CD14-positive monocyte (primary cell): ENCODE results near the gene PIERCE2. TPM values are rescaled to one million over a fixed set of nuclear protein-coding genes. Genes with fewer than 3 reads are reported as not detected.
"Not testable (repeated sequence)": the region's sequence is repeated elsewhere in the genome, so short reads cannot be mapped to it uniquely, and the experiment has no call there.

ENCODE experiments used
- DNase-seq, 3 donors: peaks; one replicate each; pipeline ENCODE4 v3.0.0-alpha.2; 2011 to 2022
- H2AFZ ChIP-seq: 2 replicates; pipeline ENCODE4 v1.6.0; 2012; ENCODE audit warnings: mild to moderate bottlenecking, low read depth, low read length, inconsistent platforms; ENCODE audit not compliant: insufficient read depth, poor library complexity, severe bottlenecking
- H3K27ac ChIP-seq, 2 donors: 1 replicate in 1 of 2; 2 replicates in 1 of 2; pipeline ENCODE4 v1.5.1; 2012 to 2013; ENCODE audit warnings: low read length in 2 of 2, control low read depth in 1 of 2, inconsistent platforms in 1 of 2, low read depth in 1 of 2, mild to moderate bottlenecking in 1 of 2
- H3K27me3 ChIP-seq, 2 donors: one replicate each; pipeline versions ENCODE4 v1.6.0 to v1.6.1; 2011 to 2013; ENCODE audit warnings: low read length in 2 of 2; ENCODE audit not compliant: control insufficient read depth in 2 of 2, insufficient read depth in 2 of 2
- H3K36me3 ChIP-seq, 2 donors: replicated peaks in 1 of 2; 1 replicate in 1 of 2; 2 replicates in 1 of 2; pipeline versions ENCODE4 v1.5.1 to v1.6.1; 2012 to 2013; ENCODE audit warnings: low read length in 2 of 2, control low read depth in 1 of 2, inconsistent platforms in 1 of 2, mild to moderate bottlenecking in 1 of 2; ENCODE audit not compliant: insufficient read depth in 2 of 2, control insufficient read depth in 1 of 2
- H3K4me1 ChIP-seq, 2 donors: 1 replicate in 1 of 2; 2 replicates in 1 of 2; pipeline versions ENCODE4 v1.5.1 to v1.6.1; 2012 to 2013; ENCODE audit warnings: low read length in 2 of 2, control low read depth in 1 of 2, inconsistent platforms in 1 of 2, mild to moderate bottlenecking in 1 of 2, moderate library complexity in 1 of 2; ENCODE audit not compliant: insufficient read depth in 2 of 2, control insufficient read depth in 1 of 2
- H3K4me2 ChIP-seq: replicated peaks from 2 replicates; pipeline ENCODE3; 2012; ENCODE audit warnings: low read length, moderate library complexity, mild to moderate bottlenecking; ENCODE audit not compliant: poor library complexity, severe bottlenecking; ENCODE audit errors: extremely low read depth
- H3K4me3 ChIP-seq, 3 experiments: fragments of 200-600 bp in 1 of 3; sonication (generic) in 1 of 3; replicated peaks in 1 of 3; 1 replicate in 2 of 3; 2 replicates in 1 of 3; pipeline ENCODE4 v1.5.1; 2011 to 2013; ENCODE audit warnings: low read length in 3 of 3, mild to moderate bottlenecking in 3 of 3, control low read depth in 2 of 3, low read depth in 2 of 3, inconsistent platforms in 1 of 3, moderate library complexity in 1 of 3
- H3K79me2 ChIP-seq: 2 replicates; pipeline ENCODE4 v1.6.0; 2012; ENCODE audit warnings: mild to moderate bottlenecking, control low read depth, inconsistent platforms, low read length, moderate library complexity; ENCODE audit not compliant: insufficient read depth
- H3K9ac ChIP-seq: 2 replicates; pipeline ENCODE4 v1.6.0; 2017; ENCODE audit warnings: low read length, mild to moderate bottlenecking; ENCODE audit not compliant: insufficient read depth, poor library complexity, severe bottlenecking
- H3K9me3 ChIP-seq, 2 donors: replicated peaks in 1 of 2; 1 replicate in 1 of 2; 2 replicates in 1 of 2; pipeline versions ENCODE4 v1.5.1 to v1.6.1; 2012 to 2013; ENCODE audit warnings: low read length in 2 of 2, control low read depth in 1 of 2; ENCODE audit not compliant: control insufficient read depth in 1 of 2, insufficient read depth in 1 of 2
- H4K20me1 ChIP-seq: 2 replicates; pipeline ENCODE4 v1.6.0; 2012; ENCODE audit warnings: mild to moderate bottlenecking, low read length, control low read depth, moderate library complexity; ENCODE audit not compliant: insufficient read depth
- H3K27ac Mint-ChIP-seq, 7 donors: one replicate each; pipeline ENCODE4 v1.8.0; 2020; ENCODE audit warnings: mild to moderate bottlenecking in 7 of 7, mixed read lengths in 7 of 7, moderate library complexity in 6 of 7, inconsistent platforms in 2 of 7
- H3K27me3 Mint-ChIP-seq, 3 donors: one replicate each; pipeline ENCODE4 v1.8.0; 2021 to 2022; ENCODE audit warnings: low read depth in 3 of 3, mild to moderate bottlenecking in 3 of 3, mixed read lengths in 3 of 3, moderate library complexity in 3 of 3, inconsistent platforms in 1 of 3
- H3K36me3 Mint-ChIP-seq, 2 donors: one replicate each; pipeline ENCODE4 v1.8.0; 2020; ENCODE audit warnings: mixed read lengths in 2 of 2, inconsistent platforms in 1 of 2, mild to moderate bottlenecking in 1 of 2
- H3K4me1 Mint-ChIP-seq: one replicate; pipeline ENCODE4 v1.8.0; 2020; ENCODE audit warnings: mild to moderate bottlenecking, mixed read lengths
- H3K4me3 Mint-ChIP-seq, 2 donors: one replicate each; pipeline ENCODE4 v1.8.0; 2020; ENCODE audit warnings: mild to moderate bottlenecking in 2 of 2, mixed read lengths in 2 of 2, moderate library complexity in 1 of 2
- H3K9me3 Mint-ChIP-seq, 7 donors: one replicate each; pipeline ENCODE4 v1.8.0; 2020 to 2022; ENCODE audit warnings: mixed read lengths in 7 of 7, mild to moderate bottlenecking in 6 of 7, moderate library complexity in 6 of 7, inconsistent platforms in 2 of 7
- WGBS: methylation state at CpG from one replicate; pipeline ENCODE4 v1.1.5; 2013; ENCODE audit warnings: missing lambda C conversion rate; ENCODE audit not compliant: insufficient coverage; 5-methylcytosine and 5-hydroxymethylcytosine counted together
- intact Hi-C, 2 donors: fragments of 100-400 bp; cut with micrococcal nuclease; formaldehyde crosslinking; loops; one replicate each; pipeline versions ENCODE4 v1.15.0 to v1.15.1; 2023
- polyA plus RNA-seq, 3 donors: library from polyadenylated mRNA; depleted of rRNA in 1 of 3; unstranded in 2 of 3; stranded (reverse) in 1 of 3; fragments of 300-500 nt in 2 of 3; fragments of >200 nt in 1 of 3; fragmentation: Illumina TruSeq in 2 of 3; gene quantifications; 1 replicate in 2 of 3; 2 replicates in 1 of 3; pipeline ENCODE4 v1.2.3, GENCODE V29; 2012 to 2021
- TF ChIP-seq, protein P1 (sequence below): fragments of 200-600 bp; IDR thresholded peaks from one replicate; pipeline ENCODE4 v1.8.0; 2022; ENCODE audit warnings: antibody characterized with exemption, mild to moderate bottlenecking

The PIERCE2 gene
- polyA plus RNA-seq, 3 donors, result 0.13 to 1.3 (median 0.61) TPM

DNA sequence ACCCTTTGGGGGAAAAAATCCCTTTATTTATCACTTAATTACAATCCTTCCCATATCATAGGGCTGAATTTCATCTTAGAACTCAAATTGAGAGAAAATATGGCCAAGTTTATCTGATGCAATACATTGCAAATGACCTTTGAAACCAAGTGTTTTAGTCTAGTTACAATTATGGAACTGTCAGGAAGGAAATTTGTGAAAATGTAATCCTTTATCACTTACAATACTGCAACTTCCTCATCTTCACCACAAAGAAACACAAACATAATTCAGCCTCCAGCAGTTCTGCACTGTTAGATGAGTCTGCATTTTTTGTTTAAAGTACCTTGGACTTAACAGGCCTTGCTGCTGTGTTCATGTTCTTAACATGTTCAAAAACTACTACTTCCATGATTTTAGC, 4.8 kb upstream of the PIERCE2 start:
- H3K4me3 Mint-ChIP-seq, result peak overlapping the region; percentile 4 to 71
- H3K79me2 ChIP-seq, result peaks cover 88% of the 10 kb centered on the region
- H3K9me3 ChIP-seq, result no peaks in the 10 kb centered on the region
- peaks cover 61 to 75% of the 10 kb centered on the region in 2 donors for H3K4me1 ChIP-seq
- no peaks in the 10 kb centered on the region for H3K9me3 Mint-ChIP-seq
- DNase-seq, result peak; percentile 59 to 82 (median 70)
- peak overlapping the region; percentile 74 to 93 (median 90) for H3K27ac Mint-ChIP-seq
- H4K20me1 ChIP-seq, result no peaks in the 10 kb centered on the region
- peaks cover 77% of the 10 kb centered on the region for H3K4me1 Mint-ChIP-seq
- peak overlapping the region in 1 of 3 experiments; percentile 48 for H3K4me3 ChIP-seq
- intact Hi-C loops, result loop anchor here in 1 of 2 donors (10.0 kb wide), 2 partner anchors 79 to 179 kb away; no protein-coding TSS in a partner anchor
- H3K4me2 ChIP-seq, result peak overlapping the region; percentile 66
- no peak overlapping the region for H2AFZ ChIP-seq
- TF ChIP-seq, protein P1, sequence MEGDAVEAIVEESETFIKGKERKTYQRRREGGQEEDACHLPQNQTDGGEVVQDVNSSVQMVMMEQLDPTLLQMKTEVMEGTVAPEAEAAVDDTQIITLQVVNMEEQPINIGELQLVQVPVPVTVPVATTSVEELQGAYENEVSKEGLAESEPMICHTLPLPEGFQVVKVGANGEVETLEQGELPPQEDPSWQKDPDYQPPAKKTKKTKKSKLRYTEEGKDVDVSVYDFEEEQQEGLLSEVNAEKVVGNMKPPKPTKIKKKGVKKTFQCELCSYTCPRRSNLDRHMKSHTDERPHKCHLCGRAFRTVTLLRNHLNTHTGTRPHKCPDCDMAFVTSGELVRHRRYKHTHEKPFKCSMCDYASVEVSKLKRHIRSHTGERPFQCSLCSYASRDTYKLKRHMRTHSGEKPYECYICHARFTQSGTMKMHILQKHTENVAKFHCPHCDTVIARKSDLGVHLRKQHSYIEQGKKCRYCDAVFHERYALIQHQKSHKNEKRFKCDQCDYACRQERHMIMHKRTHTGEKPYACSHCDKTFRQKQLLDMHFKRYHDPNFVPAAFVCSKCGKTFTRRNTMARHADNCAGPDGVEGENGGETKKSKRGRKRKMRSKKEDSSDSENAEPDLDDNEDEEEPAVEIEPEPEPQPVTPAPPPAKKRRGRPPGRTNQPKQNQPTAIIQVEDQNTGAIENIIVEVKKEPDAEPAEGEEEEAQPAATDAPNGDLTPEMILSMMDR, result no peak
- peaks cover 6 to 9% of the 10 kb centered on the region in 2 donors for H3K36me3 Mint-ChIP-seq
- no peaks in the 10 kb centered on the region for H3K27me3 Mint-ChIP-seq
- peak overlapping the region in 1 of 2 donors; percentile 82 for H3K27ac ChIP-seq
- no peaks in the 10 kb centered on the region for H3K27me3 ChIP-seq
- H3K9ac ChIP-seq, result peak overlapping the region; percentile 19
- H3K36me3 ChIP-seq, result peaks cover 0 to 12% of the 10 kb centered on the region in 2 donors

DNA sequence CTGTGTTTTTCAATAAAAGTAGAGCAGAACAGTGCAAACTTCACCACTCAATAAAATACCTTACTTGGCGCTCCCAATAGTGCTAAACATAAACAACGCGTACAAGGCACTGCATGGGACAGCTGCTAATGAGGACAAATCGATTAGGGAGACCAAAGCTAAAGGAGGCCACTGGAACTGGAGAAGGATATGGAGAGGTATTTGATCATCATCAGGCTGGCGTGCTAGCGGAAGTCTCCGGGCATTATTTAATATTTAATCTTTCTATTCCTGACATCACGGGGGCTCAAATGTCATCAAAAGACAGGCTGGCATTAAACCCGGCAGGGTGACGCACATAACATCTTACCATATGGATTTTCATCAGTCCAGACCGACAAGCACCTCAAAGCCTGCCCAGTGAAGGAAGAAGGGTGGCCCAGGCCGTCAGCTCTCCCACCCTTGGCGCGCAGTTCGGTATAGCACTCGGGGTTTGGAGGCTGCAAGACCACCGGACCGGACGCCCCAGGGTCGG, 740 bp upstream of the PIERCE2 start:
- H2AFZ ChIP-seq, result peak overlapping the region; percentile 91
- TF ChIP-seq, protein P1, result no peak
- intact Hi-C loops, result loop anchor here (5.0 to 10.0 kb wide), 4 partner anchors 83 to 210 kb away; partner anchors contain the start of genes PIGB (in 1 of the 2), PIGBOS1 (in 1 of the 2) and RSL24D1 (in 1 of the 2)
- peak in 1 of 3 donors; percentile 47 for DNase-seq
- WGBS, result 1% methylated on average over 17 of the region's 20 CpGs
- H4K20me1 ChIP-seq, result no peaks in the 10 kb centered on the region
- H3K4me1 Mint-ChIP-seq, result peaks cover 52% of the 10 kb centered on the region
- peaks cover 47% of the 10 kb centered on the region for H3K79me2 ChIP-seq
- peak overlapping the region; percentile 90 for H3K9ac ChIP-seq
- no peaks in the 10 kb centered on the region for H3K36me3 ChIP-seq
- peak overlapping the region; percentile 92 for H3K27ac ChIP-seq
- H3K4me1 ChIP-seq, result peaks cover 45 to 58% of the 10 kb centered on the region in 2 donors
- no peaks in the 10 kb centered on the region for H3K36me3 Mint-ChIP-seq
- H3K27me3 ChIP-seq, result no peaks in the 10 kb centered on the region
- peak overlapping the region; percentile 89 to 97 (median 94) for H3K27ac Mint-ChIP-seq
- no peaks in the 10 kb centered on the region for H3K9me3 ChIP-seq
- no peaks in the 10 kb centered on the region for H3K9me3 Mint-ChIP-seq
- H3K4me2 ChIP-seq, result peak overlapping the region; percentile 82
- H3K4me3 ChIP-seq, result peak overlapping the region; percentile 83 to 96 (median 89)
- H3K27me3 Mint-ChIP-seq, result no peaks in the 10 kb centered on the region
- peak overlapping the region; percentile 85 to 97 for H3K4me3 Mint-ChIP-seq

DNA sequence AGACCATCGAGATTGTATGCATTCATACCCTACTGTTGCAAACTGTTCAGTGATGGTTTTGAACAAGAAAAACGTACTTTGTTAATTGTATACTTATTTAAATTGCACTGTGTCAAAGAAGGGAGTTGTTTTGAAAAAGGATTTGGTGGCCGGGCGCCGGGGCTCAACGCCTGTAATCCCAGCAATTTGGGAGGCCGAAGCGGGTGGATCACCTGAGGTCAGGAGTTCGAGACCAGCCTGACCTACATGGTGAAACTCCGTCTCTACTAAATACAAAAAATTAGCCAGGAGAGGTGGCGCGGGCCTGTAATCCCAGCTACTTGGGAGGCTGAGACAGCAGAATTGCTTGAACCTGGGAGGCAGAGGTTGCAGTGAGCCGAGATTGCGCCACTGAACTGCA, 681 bp downstream of the PIERCE2 start:
- peaks cover 42% of the 10 kb centered on the region for H3K79me2 ChIP-seq
- H3K9ac ChIP-seq, result not testable (repeated sequence)
- H3K27ac Mint-ChIP-seq, result peak overlapping the region in 1 of 7 donors; percentile 51

More for the DNA sequence above, 681 bp downstream of the PIERCE2 start:
- H3K36me3 ChIP-seq, DNase-seq, H3K27me3 ChIP-seq, H3K9me3 Mint-ChIP-seq, H3K9me3 ChIP-seq, H3K36me3 Mint-ChIP-seq, H4K20me1 ChIP-seq, H3K27me3 Mint-ChIP-seq: not testable (repeated sequence)
- Mint-ChIP-seq H3K4me3 (peak overlapping the region; percentile 85 to 97), H3K4me1 (peaks cover 39% of the 10 kb centered on the region)
- Histone ChIP-seq H3K4me3 (peak overlapping the region in 1 of 3 experiments; percentile 83), H3K4me2 (peak overlapping the region; percentile 82), H2AFZ (peak overlapping the region; percentile 91), H3K27ac (peak overlapping the region in 1 of 2 donors; percentile 92), H3K4me1 (peaks cover 39 to 44% of the 10 kb centered on the region in 2 donors)
- WGBS, result 87% methylated on average over 10 of the region's 14 CpGs
- intact Hi-C loops, result loop anchor here (5.0 to 10.0 kb wide), 4 partner anchors 84 to 212 kb away; partner anchors contain the start of genes PIGB (in 1 of the 2), PIGBOS1 (in 1 of the 2) and RSL24D1 (in 1 of the 2)
